GM12891 (cell line): ENCODE data around the gene EPPIN.

Experiments used
- PAX5 ChIP-seq: IDR thresholded peaks from 2 replicates; pipeline ENCODE4 v1.6.1; 2011; ENCODE audit warnings: low read length, moderate library complexity, mild to moderate bottlenecking; ENCODE audit not compliant: insufficient read depth, severe bottlenecking
- POLR2A ChIP-seq: IDR thresholded peaks from 2 replicates; pipeline ENCODE4 v1.6.1; 2011; ENCODE audit warnings: low read depth, low read length, control low read depth
- POLR2AphosphoS5 ChIP-seq: IDR thresholded peaks from 2 replicates; pipeline ENCODE4 v1.6.1; 2011; ENCODE audit warnings: low read depth, low read length, control low read depth
- POU2F2 ChIP-seq: IDR thresholded peaks from 2 replicates; pipeline ENCODE4 v1.6.1; 2011; ENCODE audit warnings: low read depth, mild to moderate bottlenecking, control low read depth, low read length, moderate library complexity
- SPI1 ChIP-seq: IDR thresholded peaks from 2 replicates; pipeline ENCODE4 v1.6.1; 2011; ENCODE audit warnings: low read depth, low read length, control low read depth
- TAF1 ChIP-seq: IDR thresholded peaks from 2 replicates; pipeline ENCODE4 v1.6.1; 2011; ENCODE audit warnings: low read depth, low read length, control low read depth

DNA sequence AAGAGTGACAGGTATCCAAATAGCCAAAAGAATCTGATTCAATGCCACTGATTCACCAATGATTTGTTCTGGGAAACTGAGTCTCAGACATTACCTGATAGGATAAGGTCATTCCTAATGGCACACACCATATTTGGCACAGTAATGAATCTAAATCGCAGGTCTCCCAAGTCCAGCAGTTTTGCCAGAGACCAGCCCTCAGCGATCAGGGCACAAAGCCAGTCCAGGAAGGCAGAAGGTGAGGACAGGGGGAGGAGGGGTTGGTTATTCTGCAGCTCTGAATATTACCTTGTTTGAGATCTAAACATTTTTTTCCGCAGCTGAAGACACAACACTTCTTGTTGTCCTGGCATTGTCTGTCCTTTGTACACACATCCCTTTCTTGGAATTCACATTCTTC lies 1.9 kb downstream of the EPPIN start:
- TF ChIP-seq POLR2AphosphoS5 = no peak
- TF ChIP-seq TAF1 = no peak
- no peak for TF ChIP-seq POLR2A
- TF ChIP-seq SPI1 = no peak
- no peak for TF ChIP-seq POU2F2
- no peak for TF ChIP-seq PAX5
